ENCODE measurements around the gene ATF7. TPM values are rescaled to one million over a fixed set of nuclear protein-coding genes. Genes with fewer than 3 reads are reported as not detected.

Gene ATF7
- polyA plus RNA-seq, 2 of the 4 experiments (the other 2 are of a cell fraction): 22.9 to 38.9 TPM

GRCh38 chr12:53586745-53587144, 39.4 kb downstream of the ATF7 start:
- no peak for FAIRE-seq
- TF ChIP-seq BCL3 (IDR thresholded peaks at IDR 0.05) (no peak), NPAS2 (CRISPR knock-in tag; IDR thresholded peaks at IDR 0.05; ENCODE audit: borderline replicate concordance) (no peak), ZC3H11A (IDR thresholded peaks at IDR 0.05) (no peak), HEYL (CRISPR knock-in tag; IDR thresholded peaks at IDR 0.05) (no peak), ZSCAN20 (CRISPR knock-in tag; IDR thresholded peaks at IDR 0.05) (no peak), RFX5 (IDR thresholded peaks at IDR 0.05) (no peak), HMGXB4 (CRISPR knock-in tag; IDR thresholded peaks at IDR 0.05; ENCODE audit: borderline replicate concordance) (no peak), MAX (IDR thresholded peaks at IDR 0.05) (no peak), FOSB (CRISPR knock-in tag; IDR thresholded peaks at IDR 0.05) (no peak), KDM5A (IDR thresholded peaks at IDR 0.05) (no peak), JUN (IDR thresholded peaks at IDR 0.05) (no peak), GATA3 (IDR thresholded peaks at IDR 0.05; ENCODE audit: borderline replicate concordance) (no peak), NR3C1 (IDR thresholded peaks at IDR 0.05) (no peak), PBX3 (IDR thresholded peaks at IDR 0.05) (no peak), HOXB13 (CRISPR knock-in tag; IDR thresholded peaks at IDR 0.05; ENCODE audit: low read depth) (no peak), HDAC2 (IDR thresholded peaks at IDR 0.05) (no peak), SMC3 (IDR thresholded peaks at IDR 0.05) (no peak)
- Histone ChIP-seq H3K27ac (no peak overlapping the region), H3K9me3 (no peaks in the 10 kb centered on the region), H3K4me3 (no peak overlapping the region), H3K4me2 (no peak overlapping the region), H3K4me1 (peaks cover 5% of the 10 kb centered on the region; the same call in 2 of the 3 replicates)
- ChIA-PET POLR2A (interaction anchor here (0.6 kb wide), 1 partner anchor 26 kb away, joined by 7 read pairs; no protein-coding TSS in a partner anchor), CTCF (interaction anchor here (1.5 kb wide), 2 partner anchors 22 to 91 kb away, joined by 3 to 5 read pairs; no protein-coding TSS in a partner anchor)
- 81% methylated on average over 8 of the region's 8 CpGs for WGBS (ENCODE audit: missing lambda C conversion rate)
- DNase-seq (ENCODE audit: low read depth in 1 of 2, low spot score in 1 of 2): no peak
- no peak; a peak in 1 of 6 replicates for ATAC-seq

GRCh38 chr12:53585448-53586125, 40.6 kb downstream of the ATF7 start:
- WGBS (ENCODE audit: missing lambda C conversion rate): 91% methylated on average over 2 of the region's 2 CpGs
- H3K4me3 ChIP-seq: no peak overlapping the region
- H3K27ac ChIP-seq: no peak overlapping the region
- DNase-seq (ENCODE audit: low read depth in 1 of 2, low spot score in 1 of 2) (no peak), ATAC-seq (no peak; a peak in 1 of 6 replicates), FAIRE-seq (no peak)
- H3K4me1 ChIP-seq: no peaks in the 10 kb centered on the region
- ChIA-PET CTCF (interaction anchor here (0.9 to 1.4 kb wide), 2 partner anchors 16 to 30 kb away, joined by 4 to 6 read pairs; no protein-coding TSS in a partner anchor), POLR2A (no interaction called here)
- no peak overlapping the region for H3K4me2 ChIP-seq
- no peaks in the 10 kb centered on the region for H3K9me3 ChIP-seq
- TF ChIP-seq FOSB (CRISPR knock-in tag; IDR thresholded peaks at IDR 0.05): no peak
- no peak for TF ChIP-seq MAZ (IDR thresholded peaks at IDR 0.05; ENCODE audit: borderline replicate concordance, low read depth, low read length)
- TF ChIP-seq RCOR1 (IDR thresholded peaks at IDR 0.05; ENCODE audit: low read depth, low read length): no peak
- TF ChIP-seq ZC3H11A (IDR thresholded peaks at IDR 0.05): no peak
- TF ChIP-seq HMGXB4 (CRISPR knock-in tag; IDR thresholded peaks at IDR 0.05; ENCODE audit: borderline replicate concordance): no peak
- no peak for TF ChIP-seq CEBPB (IDR thresholded peaks at IDR 0.05)
- no peak for TF ChIP-seq RFX5 (IDR thresholded peaks at IDR 0.05)
- no peak for TF ChIP-seq POLR2A (IDR thresholded peaks at IDR 0.05; ENCODE audit: low read length)
- TF ChIP-seq CBX8 (IDR thresholded peaks at IDR 0.05): no peak
- TF ChIP-seq PBX3 (IDR thresholded peaks at IDR 0.05): no peak
- TF ChIP-seq SREBF2 (IDR thresholded peaks at IDR 0.05): no peak
- no peak for TF ChIP-seq TP53 (CRISPR knock-in tag; IDR thresholded peaks at IDR 0.05)
- no peak for TF ChIP-seq GATA3 (IDR thresholded peaks at IDR 0.05; ENCODE audit: borderline replicate concordance)
- no peak for TF ChIP-seq CBX2 (IDR thresholded peaks at IDR 0.05; ENCODE audit: borderline replicate concordance, low read depth)
- no peak for TF ChIP-seq EHMT2 (IDR thresholded peaks at IDR 0.05; ENCODE audit: low read depth)
- no peak for TF ChIP-seq BHLHE40 (IDR thresholded peaks at IDR 0.05; ENCODE audit: low read depth, low read length)
- TF ChIP-seq MYC (IDR thresholded peaks at IDR 0.05; ENCODE audit: borderline replicate concordance, low read length): no peak
- no peak for TF ChIP-seq ZFP36 (IDR thresholded peaks at IDR 0.05; ENCODE audit: borderline replicate concordance, partially characterized antibody)
- no peak for TF ChIP-seq KDM5A (IDR thresholded peaks at IDR 0.05)
